Stimulated activated CD4-positive, alpha-beta T cell treated with anti-CD3 and anti-CD28 coated beads, Interleukin-12 subunit alpha, Interleukin-12 subunit beta, amount 100 ng/mL, for 24 hours (primary cell): ENCODE data around the gene BID.
A peak's percentile ranks its signal among the peaks of the same experiment; 100 is the strongest.

Experiments
- DNase-seq, 2 experiments: peaks; one replicate each; pipeline ENCODE4 v3.0.0-alpha.2; 2020; ENCODE audit warnings: low read depth in 2 of 2

Gene BID

GRCh38 chr22:17783773-17784480 lies 9.7 kb upstream of the BID start:
- no peak for DNase-seq

- DNase-seq = no peak
Measured at GRCh38 chr22:17783312-17783711, 9.0 kb upstream of the BID start.

GRCh38 chr22:17782621-17783020 lies 8.4 kb upstream of the BID start:
- DNase-seq = no peak

- no peak for DNase-seq
Measured at GRCh38 chr22:17782158-17782557, 7.9 kb upstream of the BID start.

- peak in 1 of 2 experiments; percentile 28 for DNase-seq
Measured at GRCh38 chr22:17781319-17782031, 7.2 kb upstream of the BID start.

- DNase-seq = no peak
Measured at GRCh38 chr22:17780741-17781318, 6.6 kb upstream of the BID start.

GRCh38 chr22:17780116-17780740 lies 6.0 kb upstream of the BID start:
- DNase-seq = no peak

- no peak for DNase-seq
Measured at GRCh38 chr22:17779286-17780115, 5.2 kb upstream of the BID start.

- no peak for DNase-seq
Measured at GRCh38 chr22:17778412-17778976, 4.2 kb upstream of the BID start.

- DNase-seq = no peak
Measured at GRCh38 chr22:17777717-17778044, 3.4 kb upstream of the BID start.

- peak; percentile 35 to 55 for DNase-seq
Measured at GRCh38 chr22:17777005-17777716, 2.9 kb upstream of the BID start.

- no peak for DNase-seq
Measured at GRCh38 chr22:17775781-17776465, 1.7 kb upstream of the BID start.

- DNase-seq = no peak
Measured at GRCh38 chr22:17774926-17775685, 837 bp upstream of the BID start.

GRCh38 chr22:17773606-17774205 lies 563 bp downstream of the BID start:
- peak; percentile 34 to 60 for DNase-seq

- DNase-seq = no peak
Measured at GRCh38 chr22:17772958-17773605, 1.2 kb downstream of the BID start.

GRCh38 chr22:17772249-17772957 lies 1.9 kb downstream of the BID start:
- no peak for DNase-seq

- no peak for DNase-seq
Measured at GRCh38 chr22:17770180-17771077, 3.8 kb downstream of the BID start.
